GM10266 (cell line): Measurements from ENCODE around the gene UBA5.
"Not testable (repeated sequence)": the region's sequence is repeated elsewhere in the genome, so short reads cannot be mapped to it uniquely, and the experiment has no call there.

Experiments used
- DNase-seq: peaks from one replicate; pipeline ENCODE4 v3.0.0; 2012; ENCODE audit errors: extremely low spot score
- TF ChIP-seq, protein P1 (sequence below): IDR thresholded peaks from 2 replicates; pipeline ENCODE4 v1.5.1; 2012; ENCODE audit warnings: mild to moderate bottlenecking, low read depth; ENCODE audit not compliant: control insufficient read depth, insufficient read depth; ENCODE audit errors: missing control alignments

Gene UBA5

DNA sequence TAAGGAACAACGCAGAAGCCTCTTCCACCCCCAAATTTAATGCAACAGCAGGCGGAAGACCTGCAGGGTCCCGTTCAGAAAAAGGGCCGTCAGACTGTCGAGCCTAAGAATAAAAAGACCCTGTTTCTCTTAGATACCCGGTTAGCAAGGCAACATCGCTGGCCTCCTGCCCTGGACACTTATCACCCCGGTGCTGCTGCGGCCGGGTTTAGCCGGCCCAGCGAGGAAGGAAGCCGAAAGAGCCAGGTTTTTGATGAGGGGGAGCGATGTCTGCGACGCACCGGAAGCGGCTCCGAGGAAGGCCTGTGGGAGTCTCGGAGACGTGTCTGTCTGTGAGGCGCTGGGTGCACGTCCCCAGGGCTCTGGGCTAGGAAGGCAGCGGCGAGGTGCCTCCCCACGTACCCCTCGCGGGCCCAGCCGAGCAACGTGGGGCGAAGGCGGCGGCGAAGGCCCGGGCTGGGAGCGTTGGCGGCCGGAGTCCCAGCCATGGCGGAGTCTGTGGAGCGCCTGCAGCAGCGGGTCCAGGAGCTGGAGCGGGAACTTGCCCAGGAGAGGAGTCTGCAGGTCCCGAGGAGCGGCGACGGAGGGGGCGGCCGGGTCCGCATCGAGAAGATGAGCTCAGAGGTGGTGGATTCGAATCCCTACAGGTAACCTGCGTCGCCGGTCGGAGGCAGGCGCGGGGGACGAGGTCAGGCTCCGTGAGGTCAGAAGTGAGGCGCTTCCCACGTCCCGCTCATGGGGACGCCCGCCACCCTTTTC lies at the start of gene UBA5:
UBA5 (plus strand) TSS at position 278 of the 759 bp plus-strand sequence; CDS start at position 487, 209 bp downstream.
- TF ChIP-seq, protein P1, sequence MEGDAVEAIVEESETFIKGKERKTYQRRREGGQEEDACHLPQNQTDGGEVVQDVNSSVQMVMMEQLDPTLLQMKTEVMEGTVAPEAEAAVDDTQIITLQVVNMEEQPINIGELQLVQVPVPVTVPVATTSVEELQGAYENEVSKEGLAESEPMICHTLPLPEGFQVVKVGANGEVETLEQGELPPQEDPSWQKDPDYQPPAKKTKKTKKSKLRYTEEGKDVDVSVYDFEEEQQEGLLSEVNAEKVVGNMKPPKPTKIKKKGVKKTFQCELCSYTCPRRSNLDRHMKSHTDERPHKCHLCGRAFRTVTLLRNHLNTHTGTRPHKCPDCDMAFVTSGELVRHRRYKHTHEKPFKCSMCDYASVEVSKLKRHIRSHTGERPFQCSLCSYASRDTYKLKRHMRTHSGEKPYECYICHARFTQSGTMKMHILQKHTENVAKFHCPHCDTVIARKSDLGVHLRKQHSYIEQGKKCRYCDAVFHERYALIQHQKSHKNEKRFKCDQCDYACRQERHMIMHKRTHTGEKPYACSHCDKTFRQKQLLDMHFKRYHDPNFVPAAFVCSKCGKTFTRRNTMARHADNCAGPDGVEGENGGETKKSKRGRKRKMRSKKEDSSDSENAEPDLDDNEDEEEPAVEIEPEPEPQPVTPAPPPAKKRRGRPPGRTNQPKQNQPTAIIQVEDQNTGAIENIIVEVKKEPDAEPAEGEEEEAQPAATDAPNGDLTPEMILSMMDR: peak; percentile 4
- peak; percentile 74 for DNase-seq

DNA sequence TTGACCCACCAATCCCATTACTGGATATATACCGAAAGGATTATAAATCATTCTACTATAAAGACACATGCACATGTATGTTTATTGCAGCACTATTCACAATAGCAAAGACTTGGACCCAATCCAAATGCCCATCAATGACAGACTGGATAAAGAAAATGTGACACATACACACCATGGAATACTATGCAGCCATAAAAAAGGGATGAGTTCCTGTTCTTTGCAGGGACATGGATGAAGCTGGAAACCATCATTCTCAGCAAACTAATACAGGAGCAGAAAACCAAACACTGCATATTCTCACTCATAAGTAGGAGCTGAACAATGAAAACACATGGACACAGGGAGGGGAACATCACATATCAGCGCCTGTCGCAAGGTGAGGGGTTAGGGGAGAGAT lies 44.8 kb upstream of the UBA5 start:
- not testable (repeated sequence) for DNase-seq

DNA sequence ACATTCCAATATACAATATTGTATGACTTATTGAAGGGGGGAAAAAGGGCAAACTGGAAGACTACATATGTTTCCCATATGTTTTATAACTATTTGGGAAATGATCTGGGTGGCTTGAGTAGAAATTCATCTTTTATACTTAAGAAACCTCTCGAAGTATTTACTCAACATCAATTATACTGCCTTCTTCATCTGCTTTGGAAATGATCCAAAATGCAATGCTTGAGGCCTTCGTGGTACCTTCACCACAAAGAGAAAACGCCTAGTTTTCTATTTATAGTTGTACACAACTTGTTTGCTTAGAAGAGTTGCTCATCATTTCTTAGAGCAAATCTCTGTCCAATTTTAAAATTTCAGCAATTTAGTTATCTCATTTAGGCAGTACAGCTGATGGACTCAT lies 44.2 kb upstream of the UBA5 start:
- no peak for DNase-seq
- TF ChIP-seq, protein P1: no peak

DNA sequence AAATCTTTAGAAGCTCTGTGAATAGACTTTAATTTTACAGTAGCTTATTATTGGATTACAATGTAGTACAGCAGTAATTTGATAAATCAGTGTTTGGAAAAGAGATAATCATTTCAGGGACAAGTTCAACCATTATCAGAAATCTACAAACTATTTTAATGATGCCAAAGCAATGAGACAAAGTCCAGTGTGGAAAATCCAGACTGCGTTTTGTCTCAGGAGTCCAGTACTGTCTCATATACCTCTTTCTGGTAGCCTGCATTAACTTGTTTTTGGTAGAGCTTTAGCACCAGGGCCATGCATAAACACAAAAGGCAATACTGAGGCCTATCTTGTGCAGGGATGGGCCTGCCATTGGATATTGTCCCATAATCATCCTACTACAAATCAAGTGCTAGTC lies 43.3 kb upstream of the UBA5 start:
- DNase-seq: no peak
- TF ChIP-seq, protein P1: no peak

DNA sequence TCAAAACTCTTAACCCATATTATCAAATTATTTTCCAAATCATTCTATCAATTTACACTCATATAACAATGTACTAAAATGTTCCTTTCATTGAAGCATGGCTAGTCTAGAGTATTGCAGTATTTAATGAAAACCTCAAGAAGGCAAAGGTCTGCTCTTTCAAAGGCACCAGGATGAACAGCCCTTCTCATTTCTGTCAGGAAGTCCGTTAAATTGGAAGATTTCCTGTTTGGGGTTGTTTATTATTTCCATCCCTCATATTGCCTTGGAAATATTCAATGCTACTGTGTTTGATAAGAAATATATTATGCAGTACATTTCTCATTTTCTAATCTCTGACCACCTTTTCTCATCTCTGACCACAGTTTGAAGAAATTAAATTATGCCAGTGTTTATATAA lies 38.0 kb upstream of the UBA5 start:
- TF ChIP-seq, protein P1: no peak
- DNase-seq: no peak

DNA sequence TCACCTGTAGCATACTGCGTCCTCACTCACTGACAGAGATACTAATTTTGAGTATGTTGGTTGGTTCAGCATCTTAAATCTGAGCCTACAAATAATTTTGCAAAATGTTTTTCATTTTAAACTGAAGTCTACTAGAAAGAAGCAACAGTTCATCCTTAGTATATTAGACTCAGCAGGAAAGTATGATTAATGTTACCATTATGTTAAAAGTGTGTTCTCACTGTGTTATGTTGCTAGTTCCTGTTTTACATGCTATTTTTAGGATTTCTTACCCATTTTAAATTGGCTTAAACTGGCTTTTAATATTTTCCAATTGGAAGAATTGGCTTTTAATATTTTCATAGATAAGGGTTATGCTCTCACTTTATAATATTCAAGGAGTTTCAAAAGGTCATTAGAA lies 37.4 kb upstream of the UBA5 start:
- no peak for DNase-seq
- TF ChIP-seq, protein P1: no peak

DNA sequence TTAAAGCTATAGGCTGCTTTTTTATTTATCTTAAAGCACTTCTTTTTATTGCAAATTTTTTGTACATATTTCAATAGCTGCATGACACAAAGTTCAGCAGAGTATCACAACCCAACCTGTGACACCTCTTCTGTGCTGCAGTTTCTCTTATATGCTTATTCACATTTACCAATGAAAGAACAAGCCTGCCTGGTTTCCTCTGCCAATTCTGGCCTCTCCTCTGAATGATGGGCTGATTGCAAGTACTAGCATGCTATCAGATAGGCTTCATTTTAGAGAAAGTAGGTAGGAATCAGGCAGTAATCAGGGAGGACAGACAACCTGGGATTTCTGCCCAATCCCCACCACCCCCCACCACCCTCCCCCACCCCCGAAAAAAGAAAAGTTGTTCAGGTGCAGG lies 36.5 kb upstream of the UBA5 start:
- DNase-seq: no peak
- TF ChIP-seq, protein P1: no peak
